ENCODE measurements around the gene DDX31. TPM values are rescaled to one million over a fixed set of nuclear protein-coding genes. Genes with fewer than 3 reads are reported as not detected.

Gene DDX31
- total and polyA plus RNA-seq, 9 of the 15 experiments (the other 6 are each of a cell fraction or from before 2014, with no cell fraction given) = 11.9 to 24.6 (median 22.2) TPM

DNA sequence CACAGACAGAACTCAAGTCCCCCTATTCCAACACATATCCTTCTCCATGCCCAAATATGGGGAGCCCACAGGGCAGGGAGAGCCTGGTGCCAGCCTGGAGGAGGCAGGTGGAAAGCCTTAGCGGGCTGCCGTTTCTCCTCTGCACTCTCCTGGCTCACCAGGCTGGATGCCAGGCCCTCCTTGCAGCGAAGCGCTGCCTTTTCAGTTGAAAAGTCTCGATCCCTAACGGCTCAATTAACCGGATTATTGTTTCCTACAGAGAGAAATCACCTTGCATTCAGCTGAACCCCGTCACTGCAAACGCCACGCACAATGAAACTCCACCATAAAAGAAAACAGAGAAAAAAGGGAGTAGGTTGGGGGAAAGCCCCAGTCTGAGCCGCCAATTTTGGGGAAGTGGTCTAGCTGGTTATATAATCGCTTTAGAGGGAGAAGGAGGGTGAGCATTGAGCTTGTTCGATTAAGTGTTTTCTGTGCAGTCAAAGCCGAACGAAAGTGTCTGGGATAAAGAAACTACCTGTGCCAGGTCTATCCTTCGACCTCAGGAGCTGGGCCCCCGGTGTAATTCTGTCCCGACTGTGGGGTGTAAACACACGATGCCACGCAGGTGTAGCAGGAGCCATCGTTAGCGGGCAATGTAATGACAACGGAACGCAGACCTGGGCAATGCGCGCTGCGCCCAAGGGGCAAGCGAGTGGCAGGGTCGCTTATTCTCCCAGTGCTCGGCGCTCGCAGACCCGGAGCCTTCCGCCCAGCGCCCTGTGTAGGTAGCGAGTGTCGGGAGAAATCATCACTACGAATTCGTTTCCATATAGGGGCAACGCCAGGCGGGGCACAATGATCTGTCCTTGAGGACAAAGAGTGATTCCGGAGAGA lies 83.6 kb downstream of the DDX31 start:
- H3K36me3 ChIP-seq (ENCODE audit: control insufficient read depth, insufficient read depth, low read length) = no peaks in the 10 kb centered on the region
- in situ Hi-C loops (cut with MboI) (no loop called here), intact Hi-C loops (cut with micrococcal nuclease) (no loop called here)
- no peak for DNase-seq (ENCODE audit: extremely low read depth in 1 of 4, low spot score in 3 of 4)
- no peak for ATAC-seq
- peaks cover 9% of the 10 kb centered on the region; the same call in 1 of the 2 replicates for H4K20me1 ChIP-seq (replicated peaks; ENCODE audit: control insufficient read depth, insufficient read depth, low read length)
- H3K4me1 ChIP-seq (replicated peaks in 1 of 2; ENCODE audit: control insufficient read depth in 2 of 2, insufficient read depth in 2 of 2, low read length in 2 of 2) = peaks cover 0 to 14% of the 10 kb centered on the region in 2 experiments; a peak in 2 of 5 replicates
- H3K9me1 ChIP-seq (ENCODE audit: control insufficient read depth, insufficient read depth, low read length) = no peaks in the 10 kb centered on the region
- 0 out of 2 replicates have a peak, but pooled peaks have one; percentile 42 for TF ChIP-seq SPI1 (IDR thresholded peaks at IDR 0.05; ENCODE audit: borderline replicate concordance, low read depth, low read length)
- TF ChIP-seq GATA2 (CRISPR knock-in tag; IDR thresholded peaks at IDR 0.05) = no peak
- TF ChIP-seq CREB1 (IDR thresholded peaks at IDR 0.05) = no peak
- TF ChIP-seq CREB1 (CRISPR knock-in tag; IDR thresholded peaks at IDR 0.05) = no peak
- peak; percentile 34 for TF ChIP-seq ZFP36 (IDR thresholded peaks at IDR 0.05; ENCODE audit: low read depth, low read length, partially characterized antibody)
- H3K9me3 ChIP-seq (replicated peaks; ENCODE audit: control insufficient read depth, insufficient read depth, low read depth, low read length) = no peaks in the 10 kb centered on the region
- no peak overlapping the region for H2AFZ ChIP-seq (ENCODE audit: low read depth, low read length)
- CTCF ChIA-PET (ENCODE audit: low intra/inter-chr PET ratio) = no interaction called here
- H3K4me3 ChIP-seq = no peak overlapping the region
- peaks cover 16 to 47% of the 10 kb centered on the region in 2 experiments; a peak in 4 of 5 replicates for H3K27me3 ChIP-seq (ENCODE audit: control insufficient read depth in 2 of 2, insufficient read depth in 2 of 2, low read length in 2 of 2)
- POLR2A ChIA-PET = interaction anchor here (1.5 kb wide), 1 partner anchor 17 kb away, joined by 3 read pairs; no protein-coding TSS in a partner anchor
- no peak overlapping the region for H3K27ac ChIP-seq (ENCODE audit: extremely low read depth, low read depth, low read length)
- no TSS peak for BruUV-seq (replicated peaks)
- H3K9ac ChIP-seq (ENCODE audit: insufficient read depth in 1 of 2, low read depth in 2 of 2, low read length in 2 of 2) = no peak overlapping the region
- no peaks in the 10 kb centered on the region for H3K79me2 ChIP-seq (ENCODE audit: control insufficient read depth, insufficient read depth, low read length)
- no peak for FAIRE-seq
- H3K4me2 ChIP-seq (ENCODE audit: insufficient read depth, low read length) = no peak overlapping the region
- WGBS (ENCODE audit: insufficient coverage, low coverage, missing lambda C conversion rate) = 42% methylated on average over 40 of the region's 42 CpGs
